Body of pancreas (tissue), 4 donors: ENCODE data around the gene STEAP2.

Experiments used
- POLR2A ChIP-seq, 3 donors: fragments of 450-650 bp; IDR thresholded peaks; one replicate each; pipeline ENCODE4 v1.6.1; 2016; ENCODE audit warnings: antibody characterized with exemption in 3 of 3, mild to moderate bottlenecking in 2 of 3
- TF ChIP-seq, protein P1 (sequence below), 7 experiments: fragments of 450-650 bp in 4 of 7; fragments of 200-600 bp in 3 of 7; sonication (generic) in 3 of 7; IDR thresholded peaks; one replicate each; pipeline ENCODE4 v1.5.1; 2016 to 2019; ENCODE audit warnings: antibody characterized with exemption in 7 of 7

DNA sequence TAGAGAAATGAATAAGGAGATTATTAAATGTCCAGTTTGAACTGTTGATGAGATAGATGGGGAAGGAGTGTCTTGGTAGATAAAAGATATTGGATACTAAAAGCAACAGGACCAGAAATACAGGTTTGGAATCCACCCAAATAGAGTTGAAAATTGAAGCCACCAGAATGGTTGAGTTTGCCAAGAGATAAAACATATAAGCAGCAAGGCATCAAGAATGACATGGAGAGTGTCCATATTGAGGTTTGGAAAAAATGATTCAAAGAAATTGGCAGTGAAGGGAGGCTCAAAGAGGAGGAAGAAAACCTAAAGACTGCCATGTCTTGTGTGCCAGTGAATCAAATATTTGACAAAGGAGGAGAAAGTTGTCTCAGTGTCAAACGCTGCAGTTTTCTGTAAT is 57.6 kb downstream of the STEAP2 start:
- TF ChIP-seq POLR2A (IDR thresholded peaks at IDR 0.05): no peak
- TF ChIP-seq, protein P1, sequence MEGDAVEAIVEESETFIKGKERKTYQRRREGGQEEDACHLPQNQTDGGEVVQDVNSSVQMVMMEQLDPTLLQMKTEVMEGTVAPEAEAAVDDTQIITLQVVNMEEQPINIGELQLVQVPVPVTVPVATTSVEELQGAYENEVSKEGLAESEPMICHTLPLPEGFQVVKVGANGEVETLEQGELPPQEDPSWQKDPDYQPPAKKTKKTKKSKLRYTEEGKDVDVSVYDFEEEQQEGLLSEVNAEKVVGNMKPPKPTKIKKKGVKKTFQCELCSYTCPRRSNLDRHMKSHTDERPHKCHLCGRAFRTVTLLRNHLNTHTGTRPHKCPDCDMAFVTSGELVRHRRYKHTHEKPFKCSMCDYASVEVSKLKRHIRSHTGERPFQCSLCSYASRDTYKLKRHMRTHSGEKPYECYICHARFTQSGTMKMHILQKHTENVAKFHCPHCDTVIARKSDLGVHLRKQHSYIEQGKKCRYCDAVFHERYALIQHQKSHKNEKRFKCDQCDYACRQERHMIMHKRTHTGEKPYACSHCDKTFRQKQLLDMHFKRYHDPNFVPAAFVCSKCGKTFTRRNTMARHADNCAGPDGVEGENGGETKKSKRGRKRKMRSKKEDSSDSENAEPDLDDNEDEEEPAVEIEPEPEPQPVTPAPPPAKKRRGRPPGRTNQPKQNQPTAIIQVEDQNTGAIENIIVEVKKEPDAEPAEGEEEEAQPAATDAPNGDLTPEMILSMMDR (IDR thresholded peaks at IDR 0.05): no peak
